SU-DHL-6 (cell line): ENCODE data around the gene S100PBP.

ENCODE experiments used
- EZH2phosphoT487 ChIP-seq: fragments of 200-600 bp; sonication (generic), shearing (Covaris generic); conservative IDR thresholded peaks from 2 replicates; pipeline ENCODE4 v1.6.1; 2018; ENCODE audit warnings: mild to moderate bottlenecking, antibody characterized with exemption, low read length, moderate library complexity, mixed read lengths
- TF ChIP-seq, protein P1 (sequence below): fragments of 200-600 bp; sonication (generic); IDR thresholded peaks from one replicate; pipeline ENCODE4 v1.5.1; 2017; ENCODE audit warnings: antibody characterized with exemption, mild to moderate bottlenecking, low read length, moderate library complexity; ENCODE audit not compliant: insufficient read depth, poor library complexity, severe bottlenecking

- TF ChIP-seq, protein P1, sequence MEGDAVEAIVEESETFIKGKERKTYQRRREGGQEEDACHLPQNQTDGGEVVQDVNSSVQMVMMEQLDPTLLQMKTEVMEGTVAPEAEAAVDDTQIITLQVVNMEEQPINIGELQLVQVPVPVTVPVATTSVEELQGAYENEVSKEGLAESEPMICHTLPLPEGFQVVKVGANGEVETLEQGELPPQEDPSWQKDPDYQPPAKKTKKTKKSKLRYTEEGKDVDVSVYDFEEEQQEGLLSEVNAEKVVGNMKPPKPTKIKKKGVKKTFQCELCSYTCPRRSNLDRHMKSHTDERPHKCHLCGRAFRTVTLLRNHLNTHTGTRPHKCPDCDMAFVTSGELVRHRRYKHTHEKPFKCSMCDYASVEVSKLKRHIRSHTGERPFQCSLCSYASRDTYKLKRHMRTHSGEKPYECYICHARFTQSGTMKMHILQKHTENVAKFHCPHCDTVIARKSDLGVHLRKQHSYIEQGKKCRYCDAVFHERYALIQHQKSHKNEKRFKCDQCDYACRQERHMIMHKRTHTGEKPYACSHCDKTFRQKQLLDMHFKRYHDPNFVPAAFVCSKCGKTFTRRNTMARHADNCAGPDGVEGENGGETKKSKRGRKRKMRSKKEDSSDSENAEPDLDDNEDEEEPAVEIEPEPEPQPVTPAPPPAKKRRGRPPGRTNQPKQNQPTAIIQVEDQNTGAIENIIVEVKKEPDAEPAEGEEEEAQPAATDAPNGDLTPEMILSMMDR: no peak
- TF ChIP-seq EZH2phosphoT487: no peak
Measured at GRCh38 chr1:32891630-32892029, 74.2 kb downstream of the S100PBP start.
